Measurements from ENCODE around the gene CHORDC1. TPM values are rescaled to one million over a fixed set of nuclear protein-coding genes. Genes with fewer than 3 reads are reported as not detected.

Gene CHORDC1
- total RNA-seq, 1 experiment from 2014 or later, result 95.6 TPM

DNA sequence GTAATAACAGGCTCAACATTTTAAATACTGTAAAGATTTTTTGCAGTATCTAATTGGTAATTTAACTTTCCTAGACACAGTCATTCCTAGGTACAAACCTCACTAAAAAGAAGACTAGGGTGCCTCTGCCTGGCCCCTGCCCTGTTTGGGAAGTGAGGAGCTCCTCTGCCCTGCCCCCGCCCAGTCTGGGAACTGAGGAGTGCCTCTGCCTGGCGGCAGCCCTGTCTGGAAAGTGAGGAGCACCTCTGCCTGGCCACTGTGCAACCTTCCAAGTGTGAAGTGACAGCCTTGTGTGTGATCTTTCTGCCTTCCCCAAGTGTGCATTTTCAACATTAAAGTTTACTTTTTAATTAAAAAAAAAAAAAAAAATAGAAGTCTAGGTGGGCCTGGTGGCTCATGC lies 4.2 kb downstream of the CHORDC1 start (continued):
- TF ChIP-seq, protein P1, sequence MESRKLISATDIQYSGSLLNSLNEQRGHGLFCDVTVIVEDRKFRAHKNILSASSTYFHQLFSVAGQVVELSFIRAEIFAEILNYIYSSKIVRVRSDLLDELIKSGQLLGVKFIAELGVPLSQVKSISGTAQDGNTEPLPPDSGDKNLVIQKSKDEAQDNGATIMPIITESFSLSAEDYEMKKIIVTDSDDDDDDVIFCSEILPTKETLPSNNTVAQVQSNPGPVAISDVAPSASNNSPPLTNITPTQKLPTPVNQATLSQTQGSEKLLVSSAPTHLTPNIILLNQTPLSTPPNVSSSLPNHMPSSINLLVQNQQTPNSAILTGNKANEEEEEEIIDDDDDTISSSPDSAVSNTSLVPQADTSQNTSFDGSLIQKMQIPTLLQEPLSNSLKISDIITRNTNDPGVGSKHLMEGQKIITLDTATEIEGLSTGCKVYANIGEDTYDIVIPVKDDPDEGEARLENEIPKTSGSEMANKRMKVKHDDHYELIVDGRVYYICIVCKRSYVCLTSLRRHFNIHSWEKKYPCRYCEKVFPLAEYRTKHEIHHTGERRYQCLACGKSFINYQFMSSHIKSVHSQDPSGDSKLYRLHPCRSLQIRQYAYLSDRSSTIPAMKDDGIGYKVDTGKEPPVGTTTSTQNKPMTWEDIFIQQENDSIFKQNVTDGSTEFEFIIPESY (IDR thresholded peaks at IDR 0.05; ENCODE audit: extremely low read depth, insufficient replicate concordance, low read length), result no peak
- TF ChIP-seq ELF1 (IDR thresholded peaks at IDR 0.05; ENCODE audit: borderline replicate concordance, low read depth) (no peak), CEBPB (IDR thresholded peaks at IDR 0.05; ENCODE audit: low read depth) (no peak)

DNA sequence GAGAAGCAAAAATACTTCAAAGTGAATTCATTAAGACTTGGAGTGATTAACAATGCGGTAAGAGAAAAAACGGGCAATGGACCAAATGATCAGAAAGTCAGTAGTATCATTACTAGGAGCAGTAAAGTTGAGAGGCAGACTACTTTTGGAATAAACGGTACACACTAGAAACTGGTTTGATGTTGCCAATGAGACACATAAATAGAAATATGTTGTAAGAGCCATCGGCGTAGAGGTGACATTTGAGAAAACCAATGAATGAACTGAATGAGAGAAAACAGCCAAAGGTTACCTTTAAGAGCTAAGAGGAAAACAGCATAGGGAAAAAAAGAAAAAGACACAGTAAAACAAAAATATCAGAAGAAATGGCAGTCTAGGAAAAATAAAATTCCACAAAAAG lies 6.2 kb downstream of the CHORDC1 start:
- Histone ChIP-seq H3K4me1 (ENCODE audit: control insufficient read depth in 1 of 2, insufficient read depth in 2 of 2, low read length in 2 of 2) (peaks cover 2 to 27% of the 10 kb centered on the region in 2 experiments; a peak in 2 of 4 replicates), H3K9me3 (ENCODE audit: control insufficient read depth in 1 of 2, insufficient read depth in 1 of 2, low read depth in 1 of 2, low read length in 2 of 2) (no peaks in the 10 kb centered on the region), H3K27ac (ENCODE audit: low read depth, low read length) (no peak overlapping the region), H3K9ac (ENCODE audit: low read length) (no peak overlapping the region), H4K20me1 (ENCODE audit: insufficient read depth) (peaks cover 23% of the 10 kb centered on the region; the same call in 1 of the 2 replicates), H3K27me3 (ENCODE audit: insufficient read depth, low read length) (no peaks in the 10 kb centered on the region), H3K79me2 (ENCODE audit: insufficient read depth, low read length) (peaks cover 100% of the 10 kb centered on the region), H2AFZ (ENCODE audit: low read depth, low read length, poor library complexity, severe bottlenecking) (no peak overlapping the region), H3K4me3 (replicated peaks in 1 of 2; ENCODE audit: low read depth in 1 of 2, low read length in 2 of 2) (no peak overlapping the region), H3K4me2 (ENCODE audit: low read length) (no peak overlapping the region), H3K36me3 (ENCODE audit: control insufficient read depth in 1 of 2, insufficient read depth in 2 of 2, low read length in 2 of 2) (peaks cover 15 to 39% of the 10 kb centered on the region in 2 experiments), H3K9me2 (ENCODE audit: insufficient read depth) (no peaks in the 10 kb centered on the region)
- intact Hi-C loops (cut with micrococcal nuclease), result no loop called here
- CTCF ChIA-PET, result no interaction called here
- RAD21 ChIA-PET (ENCODE audit: low non-redundant PET in 1 of 2, low total read pairs in 2 of 2, uncharacterized antibody in 2 of 2, unreplicated experiment in 2 of 2), result no interaction called here
- BruUV-seq (replicated peaks), result no TSS peak
- ATAC-seq, result no peak
- POLR2A ChIA-PET, result no interaction called here
- no peak for DNase-seq (ENCODE audit: low read depth, low spot score)
- no peak for TF ChIP-seq SIN3A (IDR thresholded peaks at IDR 0.05; ENCODE audit: low read depth)
- TF ChIP-seq ELF1 (IDR thresholded peaks at IDR 0.05; ENCODE audit: borderline replicate concordance, low read depth), result no peak
- TF ChIP-seq, protein P2, sequence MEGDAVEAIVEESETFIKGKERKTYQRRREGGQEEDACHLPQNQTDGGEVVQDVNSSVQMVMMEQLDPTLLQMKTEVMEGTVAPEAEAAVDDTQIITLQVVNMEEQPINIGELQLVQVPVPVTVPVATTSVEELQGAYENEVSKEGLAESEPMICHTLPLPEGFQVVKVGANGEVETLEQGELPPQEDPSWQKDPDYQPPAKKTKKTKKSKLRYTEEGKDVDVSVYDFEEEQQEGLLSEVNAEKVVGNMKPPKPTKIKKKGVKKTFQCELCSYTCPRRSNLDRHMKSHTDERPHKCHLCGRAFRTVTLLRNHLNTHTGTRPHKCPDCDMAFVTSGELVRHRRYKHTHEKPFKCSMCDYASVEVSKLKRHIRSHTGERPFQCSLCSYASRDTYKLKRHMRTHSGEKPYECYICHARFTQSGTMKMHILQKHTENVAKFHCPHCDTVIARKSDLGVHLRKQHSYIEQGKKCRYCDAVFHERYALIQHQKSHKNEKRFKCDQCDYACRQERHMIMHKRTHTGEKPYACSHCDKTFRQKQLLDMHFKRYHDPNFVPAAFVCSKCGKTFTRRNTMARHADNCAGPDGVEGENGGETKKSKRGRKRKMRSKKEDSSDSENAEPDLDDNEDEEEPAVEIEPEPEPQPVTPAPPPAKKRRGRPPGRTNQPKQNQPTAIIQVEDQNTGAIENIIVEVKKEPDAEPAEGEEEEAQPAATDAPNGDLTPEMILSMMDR (IDR thresholded peaks at IDR 0.05 in 2 of 3, conservative IDR thresholded peaks at IDR 0.05 in 1 of 3; ENCODE audit: borderline replicate concordance in 1 of 3, insufficient read depth in 1 of 3, low read depth in 2 of 3, low read length in 2 of 3), result no peak
- TF ChIP-seq EZH2phosphoT487 (IDR thresholded peaks at IDR 0.05; ENCODE audit: borderline replicate concordance), result no peak
- TF ChIP-seq, protein P3, sequence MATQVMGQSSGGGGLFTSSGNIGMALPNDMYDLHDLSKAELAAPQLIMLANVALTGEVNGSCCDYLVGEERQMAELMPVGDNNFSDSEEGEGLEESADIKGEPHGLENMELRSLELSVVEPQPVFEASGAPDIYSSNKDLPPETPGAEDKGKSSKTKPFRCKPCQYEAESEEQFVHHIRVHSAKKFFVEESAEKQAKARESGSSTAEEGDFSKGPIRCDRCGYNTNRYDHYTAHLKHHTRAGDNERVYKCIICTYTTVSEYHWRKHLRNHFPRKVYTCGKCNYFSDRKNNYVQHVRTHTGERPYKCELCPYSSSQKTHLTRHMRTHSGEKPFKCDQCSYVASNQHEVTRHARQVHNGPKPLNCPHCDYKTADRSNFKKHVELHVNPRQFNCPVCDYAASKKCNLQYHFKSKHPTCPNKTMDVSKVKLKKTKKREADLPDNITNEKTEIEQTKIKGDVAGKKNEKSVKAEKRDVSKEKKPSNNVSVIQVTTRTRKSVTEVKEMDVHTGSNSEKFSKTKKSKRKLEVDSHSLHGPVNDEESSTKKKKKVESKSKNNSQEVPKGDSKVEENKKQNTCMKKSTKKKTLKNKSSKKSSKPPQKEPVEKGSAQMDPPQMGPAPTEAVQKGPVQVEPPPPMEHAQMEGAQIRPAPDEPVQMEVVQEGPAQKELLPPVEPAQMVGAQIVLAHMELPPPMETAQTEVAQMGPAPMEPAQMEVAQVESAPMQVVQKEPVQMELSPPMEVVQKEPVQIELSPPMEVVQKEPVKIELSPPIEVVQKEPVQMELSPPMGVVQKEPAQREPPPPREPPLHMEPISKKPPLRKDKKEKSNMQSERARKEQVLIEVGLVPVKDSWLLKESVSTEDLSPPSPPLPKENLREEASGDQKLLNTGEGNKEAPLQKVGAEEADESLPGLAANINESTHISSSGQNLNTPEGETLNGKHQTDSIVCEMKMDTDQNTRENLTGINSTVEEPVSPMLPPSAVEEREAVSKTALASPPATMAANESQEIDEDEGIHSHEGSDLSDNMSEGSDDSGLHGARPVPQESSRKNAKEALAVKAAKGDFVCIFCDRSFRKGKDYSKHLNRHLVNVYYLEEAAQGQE (IDR thresholded peaks at IDR 0.05; ENCODE audit: low read depth), result no peak
- TF ChIP-seq, protein P4, sequence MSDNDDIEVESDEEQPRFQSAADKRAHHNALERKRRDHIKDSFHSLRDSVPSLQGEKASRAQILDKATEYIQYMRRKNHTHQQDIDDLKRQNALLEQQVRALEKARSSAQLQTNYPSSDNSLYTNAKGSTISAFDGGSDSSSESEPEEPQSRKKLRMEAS (IDR thresholded peaks at IDR 0.05), result no peak
- no peak for TF ChIP-seq YY1 (IDR thresholded peaks at IDR 0.05; ENCODE audit: extremely low read depth, insufficient replicate concordance, low read depth, low read length)
- TF ChIP-seq POLR2A (IDR thresholded peaks at IDR 0.05; ENCODE audit: borderline replicate concordance, extremely low read depth, insufficient read depth, insufficient read length), result no peak
- no peak for TF ChIP-seq SRF (IDR thresholded peaks at IDR 0.05; ENCODE audit: low read depth)
- TF ChIP-seq, protein P1 (IDR thresholded peaks at IDR 0.05; ENCODE audit: extremely low read depth, insufficient replicate concordance, low read length), result no peak
- no peak for TF ChIP-seq FOSL1 (IDR thresholded peaks at IDR 0.05; ENCODE audit: low read depth)
- no peak for TF ChIP-seq EGR1 (IDR thresholded peaks at IDR 0.05; ENCODE audit: low read depth)
- TF ChIP-seq, protein P5, sequence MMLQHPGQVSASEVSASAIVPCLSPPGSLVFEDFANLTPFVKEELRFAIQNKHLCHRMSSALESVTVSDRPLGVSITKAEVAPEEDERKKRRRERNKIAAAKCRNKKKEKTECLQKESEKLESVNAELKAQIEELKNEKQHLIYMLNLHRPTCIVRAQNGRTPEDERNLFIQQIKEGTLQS (IDR thresholded peaks at IDR 0.05), result no peak
- TF ChIP-seq RAD21 (IDR thresholded peaks at IDR 0.05; ENCODE audit: low read depth), result no peak

Measured in HCT116 (cell line).